ENCODE data around the gene RFLNA.

DNA sequence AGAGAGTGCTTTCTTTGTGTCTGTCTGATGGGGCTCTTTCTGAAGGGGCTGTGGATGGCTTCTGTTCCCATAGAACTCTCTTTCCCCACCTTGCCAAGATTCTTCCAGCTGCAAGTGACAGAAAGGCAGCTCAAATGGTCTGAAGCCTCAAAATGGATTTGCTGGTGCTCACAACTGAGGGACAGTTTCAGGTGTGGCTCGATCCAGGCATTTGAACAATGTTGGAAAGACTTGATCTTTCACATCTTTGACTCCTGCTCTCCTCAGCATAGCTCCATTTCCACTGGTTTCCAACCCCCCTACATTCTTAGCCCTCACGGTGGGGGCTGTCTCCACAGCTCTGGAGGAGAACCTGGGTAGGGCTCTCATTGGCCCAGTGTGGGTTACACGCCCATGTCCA, 15.9 kb downstream of the RFLNA start:
- TF ChIP-seq POLR2A (IDR thresholded peaks at IDR 0.05): no peak
- TF ChIP-seq, protein P1, sequence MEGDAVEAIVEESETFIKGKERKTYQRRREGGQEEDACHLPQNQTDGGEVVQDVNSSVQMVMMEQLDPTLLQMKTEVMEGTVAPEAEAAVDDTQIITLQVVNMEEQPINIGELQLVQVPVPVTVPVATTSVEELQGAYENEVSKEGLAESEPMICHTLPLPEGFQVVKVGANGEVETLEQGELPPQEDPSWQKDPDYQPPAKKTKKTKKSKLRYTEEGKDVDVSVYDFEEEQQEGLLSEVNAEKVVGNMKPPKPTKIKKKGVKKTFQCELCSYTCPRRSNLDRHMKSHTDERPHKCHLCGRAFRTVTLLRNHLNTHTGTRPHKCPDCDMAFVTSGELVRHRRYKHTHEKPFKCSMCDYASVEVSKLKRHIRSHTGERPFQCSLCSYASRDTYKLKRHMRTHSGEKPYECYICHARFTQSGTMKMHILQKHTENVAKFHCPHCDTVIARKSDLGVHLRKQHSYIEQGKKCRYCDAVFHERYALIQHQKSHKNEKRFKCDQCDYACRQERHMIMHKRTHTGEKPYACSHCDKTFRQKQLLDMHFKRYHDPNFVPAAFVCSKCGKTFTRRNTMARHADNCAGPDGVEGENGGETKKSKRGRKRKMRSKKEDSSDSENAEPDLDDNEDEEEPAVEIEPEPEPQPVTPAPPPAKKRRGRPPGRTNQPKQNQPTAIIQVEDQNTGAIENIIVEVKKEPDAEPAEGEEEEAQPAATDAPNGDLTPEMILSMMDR (IDR thresholded peaks at IDR 0.05): no peak

Measured in uterus (tissue), 2 donors.